ENCODE data around the gene OPA1.

Gene OPA1

GRCh38 chr3:193711523-193711963, 118.5 kb downstream of the OPA1 start:
- Histone ChIP-seq H3K79me2 (ENCODE audit: low read length) (no peaks in the 10 kb centered on the region), H3K4me2 (ENCODE audit: low read depth, low read length) (no peak overlapping the region), H3K27me3 (replicated peaks; ENCODE audit: insufficient read depth, low read length) (no peaks in the 10 kb centered on the region), H3F3A (ENCODE audit: insufficient read depth, low read length) (no peaks in the 10 kb centered on the region), H3K9ac (ENCODE audit: low read length) (no peak overlapping the region), H3K36me3 (replicated peaks; ENCODE audit: insufficient read depth, low read length) (no peaks in the 10 kb centered on the region), H3K9me3 (replicated peaks; ENCODE audit: insufficient read depth, low read length) (no peaks in the 10 kb centered on the region), H3K9me2 (replicated peaks; ENCODE audit: insufficient read depth, low read length) (no peaks in the 10 kb centered on the region), H2AFZ (ENCODE audit: low read length) (no peak overlapping the region), H3K4me1 (ENCODE audit: low read length) (peaks cover 6% of the 10 kb centered on the region; the same call in 1 of the 2 replicates), H4K20me1 (ENCODE audit: insufficient read depth, low read length) (no peaks in the 10 kb centered on the region), H3K27ac (ENCODE audit: low read length) (no peak overlapping the region), H3K4me3 (ENCODE audit: low read length) (no peak overlapping the region)
- DNase-seq = no peak
- TF ChIP-seq EZH2 (optimal IDR thresholded peaks at IDR 0.05; ENCODE audit: low read depth, low read length) (no peak), CTCF (IDR thresholded peaks at IDR 0.05; ENCODE audit: low read length) (no peak), EZH2phosphoT487 (IDR thresholded peaks at IDR 0.05; ENCODE audit: low read length) (no peak)

GRCh38 chr3:193711964-193712598, 119.1 kb downstream of the OPA1 start:
- no peak overlapping the region for H3K27ac ChIP-seq (ENCODE audit: low read length)
- no peak for TF ChIP-seq EZH2 (optimal IDR thresholded peaks at IDR 0.05; ENCODE audit: low read depth, low read length)
- no peak for TF ChIP-seq CTCF (IDR thresholded peaks at IDR 0.05; ENCODE audit: low read length)
- TF ChIP-seq EZH2phosphoT487 (IDR thresholded peaks at IDR 0.05; ENCODE audit: low read length) = no peak
- H3K9me3 ChIP-seq (replicated peaks; ENCODE audit: insufficient read depth, low read length) = no peaks in the 10 kb centered on the region
- H3F3A ChIP-seq (ENCODE audit: insufficient read depth, low read length) = no peaks in the 10 kb centered on the region
- H3K4me1 ChIP-seq (ENCODE audit: low read length) = peaks cover 8% of the 10 kb centered on the region; the same call in 1 of the 2 replicates
- H3K79me2 ChIP-seq (ENCODE audit: low read length) = no peaks in the 10 kb centered on the region
- H3K36me3 ChIP-seq (replicated peaks; ENCODE audit: insufficient read depth, low read length) = no peaks in the 10 kb centered on the region
- DNase-seq = no peak
- no peak overlapping the region for H3K4me3 ChIP-seq (ENCODE audit: low read length)
- no peaks in the 10 kb centered on the region for H3K27me3 ChIP-seq (replicated peaks; ENCODE audit: insufficient read depth, low read length)
- H3K9ac ChIP-seq (ENCODE audit: low read length) = no peak overlapping the region
- H3K4me2 ChIP-seq (ENCODE audit: low read depth, low read length) = no peak overlapping the region
- no peak overlapping the region for H2AFZ ChIP-seq (ENCODE audit: low read length)
- no peaks in the 10 kb centered on the region for H3K9me2 ChIP-seq (replicated peaks; ENCODE audit: insufficient read depth, low read length)
- H4K20me1 ChIP-seq (ENCODE audit: insufficient read depth, low read length) = no peaks in the 10 kb centered on the region

GRCh38 chr3:193712938-193713337, 119.9 kb downstream of the OPA1 start:
- H3K4me3 ChIP-seq (ENCODE audit: low read length) = no peak overlapping the region
- H3K4me2 ChIP-seq (ENCODE audit: low read depth, low read length) = no peak overlapping the region
- H3K9me2 ChIP-seq (replicated peaks; ENCODE audit: insufficient read depth, low read length) = no peaks in the 10 kb centered on the region
- no peak for DNase-seq
- no peaks in the 10 kb centered on the region for H3K36me3 ChIP-seq (replicated peaks; ENCODE audit: insufficient read depth, low read length)
- no peak overlapping the region for H3K9ac ChIP-seq (ENCODE audit: low read length)
- H3F3A ChIP-seq (ENCODE audit: insufficient read depth, low read length) = no peaks in the 10 kb centered on the region
- no peaks in the 10 kb centered on the region for H3K9me3 ChIP-seq (replicated peaks; ENCODE audit: insufficient read depth, low read length)
- no peak for TF ChIP-seq EZH2 (optimal IDR thresholded peaks at IDR 0.05; ENCODE audit: low read depth, low read length)
- no peak for TF ChIP-seq CTCF (IDR thresholded peaks at IDR 0.05; ENCODE audit: low read length)
- TF ChIP-seq EZH2phosphoT487 (IDR thresholded peaks at IDR 0.05; ENCODE audit: low read length) = no peak
- no peak overlapping the region for H2AFZ ChIP-seq (ENCODE audit: low read length)
- H3K79me2 ChIP-seq (ENCODE audit: low read length) = no peaks in the 10 kb centered on the region
- peaks cover 8% of the 10 kb centered on the region; the same call in 1 of the 2 replicates for H3K4me1 ChIP-seq (ENCODE audit: low read length)
- H4K20me1 ChIP-seq (ENCODE audit: insufficient read depth, low read length) = no peaks in the 10 kb centered on the region
- H3K27me3 ChIP-seq (replicated peaks; ENCODE audit: insufficient read depth, low read length) = no peaks in the 10 kb centered on the region
- no peak overlapping the region for H3K27ac ChIP-seq (ENCODE audit: low read length)
